SW 1271 (cell line): ENCODE results near the gene KLK4.
"Not testable (repeated sequence)": the region's sequence is repeated elsewhere in the genome, so short reads cannot be mapped to it uniquely, and the experiment has no call there.

ENCODE experiments used
- DNase-seq, 2 experiments: peaks; one replicate each; lab custom pipeline; 2025; lab: John Stamatoyannopoulos, UW

The KLK4 gene

DNA sequence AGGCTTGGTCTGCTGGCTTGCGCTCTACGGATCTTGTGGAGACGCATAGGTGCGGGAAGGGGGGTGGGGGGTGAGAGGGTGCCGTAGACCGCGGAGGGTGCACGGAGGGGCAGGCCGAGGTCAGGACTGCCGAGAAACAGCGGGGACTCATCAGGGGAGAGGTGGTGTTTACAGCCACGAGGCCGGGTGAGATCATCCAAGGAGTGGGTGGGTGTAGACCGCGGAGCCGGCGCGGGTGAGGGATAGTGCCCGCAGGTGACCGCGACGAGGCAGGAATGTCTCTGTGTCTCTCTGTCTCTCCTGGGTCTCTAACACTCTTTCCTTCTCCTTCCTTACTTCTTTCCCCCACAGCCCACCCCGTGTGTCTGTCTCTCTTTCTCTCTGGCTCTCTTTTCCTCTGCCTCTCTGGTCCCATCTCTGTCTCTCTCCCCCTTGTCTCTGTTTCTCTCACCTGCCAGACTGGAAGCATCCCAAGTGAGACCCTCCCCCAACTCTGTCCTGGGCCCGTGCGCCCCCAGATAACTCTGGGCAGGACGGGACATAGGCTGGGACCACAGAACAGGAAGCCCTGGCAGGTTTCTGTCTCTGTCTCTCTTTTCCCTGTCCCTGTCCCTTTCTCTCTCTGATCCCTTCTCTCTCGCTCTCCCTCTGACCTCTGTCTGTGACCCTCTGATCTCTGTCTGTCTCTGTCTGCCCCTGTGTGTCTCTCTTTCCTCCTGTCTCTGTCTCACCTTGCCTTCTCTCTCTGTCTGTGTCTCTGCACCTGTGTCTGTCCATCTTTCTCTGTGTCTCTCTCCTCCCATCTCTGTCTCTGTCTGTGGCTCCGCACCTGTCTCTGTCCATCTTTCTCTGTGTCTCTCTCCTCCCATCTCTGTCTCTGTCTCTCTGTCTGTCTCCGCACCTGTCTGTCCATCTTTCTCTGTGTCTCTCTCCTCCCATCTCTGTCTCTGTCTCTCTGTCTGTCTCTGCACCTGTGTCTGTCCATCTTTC is 1.8 kb upstream of the KLK4 start:
- no peak for DNase-seq

DNA sequence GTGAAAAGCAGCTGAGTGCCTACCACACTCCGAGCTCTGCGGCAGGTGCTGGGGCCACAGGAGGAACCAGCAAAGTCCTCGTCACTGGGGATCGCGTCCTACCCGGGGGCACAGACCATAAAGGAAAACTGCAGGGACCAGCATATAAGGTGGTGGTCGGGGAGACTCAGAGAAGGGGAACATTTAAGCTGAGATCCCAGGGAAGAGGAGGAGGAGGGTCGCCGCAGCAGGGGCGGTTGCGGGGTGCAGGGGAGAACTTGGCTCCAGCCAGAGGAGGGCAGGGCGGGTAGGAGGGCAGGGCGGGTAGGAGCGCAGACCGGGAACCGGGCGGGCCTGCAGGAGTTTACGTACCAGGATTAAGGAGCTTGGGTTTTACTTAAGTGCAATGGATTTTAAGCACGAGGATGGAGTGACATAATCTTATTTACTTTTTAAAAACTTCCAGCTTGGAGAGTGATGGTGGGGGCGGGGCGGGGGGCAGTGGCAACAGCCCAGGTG is 956 bp upstream of the KLK4 start:
- DNase-seq = no peak

DNA sequence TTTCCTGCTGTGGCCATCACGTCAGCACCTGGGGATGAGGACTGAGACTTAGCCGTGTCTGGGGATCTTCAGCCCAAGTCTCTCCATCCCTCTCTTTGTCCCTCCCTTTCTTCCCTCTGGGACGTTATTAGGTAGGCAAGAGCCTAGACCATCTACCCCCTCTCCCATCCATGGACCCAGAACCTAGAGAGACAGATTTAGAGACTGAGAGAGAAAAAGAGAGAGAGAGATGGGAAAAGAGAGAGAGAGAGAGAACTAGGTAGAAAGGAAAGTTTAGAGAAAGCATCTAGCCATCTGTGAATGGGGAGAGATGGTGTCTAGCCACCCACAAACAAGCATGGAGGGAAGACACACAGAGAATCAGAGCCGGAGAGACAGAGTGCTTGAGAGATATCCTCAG is 473 bp downstream of the KLK4 start:
- DNase-seq = no peak

DNA sequence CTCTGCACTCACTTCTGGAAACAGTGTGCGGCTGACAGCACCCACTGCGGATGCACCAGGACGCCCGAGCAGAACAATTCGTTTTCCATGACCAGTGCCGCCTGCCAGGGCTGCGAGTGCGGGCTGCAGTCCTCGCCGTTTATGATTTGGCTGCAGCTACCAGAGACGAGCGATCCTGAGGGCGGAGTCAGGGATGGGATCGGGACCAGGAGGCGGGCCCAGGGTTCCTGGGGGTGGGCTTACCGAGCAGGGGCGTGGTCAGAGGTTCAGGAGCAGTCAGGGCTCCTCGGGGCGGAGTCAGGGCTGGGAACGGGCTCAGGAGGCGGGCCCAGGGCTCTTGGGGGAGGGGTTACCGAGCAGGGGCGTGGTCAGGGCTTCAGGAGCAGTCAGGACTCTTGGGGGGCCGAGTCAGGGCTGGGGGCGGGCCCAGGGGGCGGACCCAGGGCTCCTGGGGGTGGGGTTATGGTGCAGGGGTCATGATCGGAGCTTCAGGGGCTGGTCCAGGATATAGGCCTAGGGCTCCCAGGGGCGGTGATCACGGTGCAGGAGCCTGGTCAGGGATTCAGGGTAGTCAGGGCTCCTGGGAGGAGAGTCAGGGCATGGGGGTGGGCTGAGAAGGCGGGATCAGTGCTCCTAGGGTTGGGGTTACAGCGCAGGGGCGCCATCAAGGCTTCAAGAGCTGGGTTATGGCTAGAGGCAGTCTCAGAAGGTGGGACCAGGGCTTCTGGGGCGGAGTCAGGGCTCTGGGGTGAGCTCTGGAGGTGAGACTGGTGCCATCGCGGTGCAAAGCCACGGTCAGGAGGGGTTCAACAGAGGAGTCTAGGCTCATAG is 1.7 kb downstream of the KLK4 start:
- DNase-seq = peak in 1 of 2 experiments; percentile 18

DNA sequence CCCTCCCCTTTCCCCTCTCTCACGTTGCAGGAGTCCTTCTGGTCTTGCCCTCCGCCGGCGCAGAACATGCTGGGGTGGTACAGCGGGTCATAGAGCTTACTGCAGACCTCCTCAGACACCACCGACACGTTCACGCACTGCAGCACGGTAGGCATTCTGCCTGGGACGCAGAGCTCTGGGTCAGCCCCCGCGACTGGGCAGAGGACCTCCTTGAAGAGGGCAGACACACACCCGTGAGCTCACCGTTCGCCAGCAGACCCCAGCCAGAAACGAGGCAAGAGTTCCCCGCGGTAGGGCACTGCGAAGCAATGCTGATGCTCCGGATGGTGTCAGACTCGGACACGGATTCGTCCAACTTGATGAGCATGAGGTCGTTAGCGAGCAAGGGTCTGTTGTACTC is 2.9 kb downstream of the KLK4 start:
- no peak for DNase-seq

DNA sequence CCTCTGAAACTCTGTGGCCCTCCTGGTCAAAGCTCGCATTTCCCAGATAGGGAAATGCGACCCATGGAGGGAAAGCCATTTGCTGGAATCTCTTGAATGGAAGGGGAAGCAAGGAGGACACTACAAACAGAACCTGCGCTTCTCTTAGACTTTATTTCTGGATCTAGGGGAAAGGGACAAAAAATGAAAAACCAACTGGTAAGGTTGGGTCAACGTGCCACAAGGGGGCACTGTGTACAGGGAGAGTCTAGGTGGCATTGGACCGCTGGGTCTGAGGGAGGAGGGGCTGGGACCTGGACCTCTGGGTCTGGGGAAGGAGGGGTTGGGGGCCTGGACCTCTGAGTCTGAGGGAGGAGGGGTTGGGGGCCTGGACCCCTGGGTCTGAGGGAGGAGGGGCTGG is 5.0 kb downstream of the KLK4 start:
- DNase-seq = no peak

DNA sequence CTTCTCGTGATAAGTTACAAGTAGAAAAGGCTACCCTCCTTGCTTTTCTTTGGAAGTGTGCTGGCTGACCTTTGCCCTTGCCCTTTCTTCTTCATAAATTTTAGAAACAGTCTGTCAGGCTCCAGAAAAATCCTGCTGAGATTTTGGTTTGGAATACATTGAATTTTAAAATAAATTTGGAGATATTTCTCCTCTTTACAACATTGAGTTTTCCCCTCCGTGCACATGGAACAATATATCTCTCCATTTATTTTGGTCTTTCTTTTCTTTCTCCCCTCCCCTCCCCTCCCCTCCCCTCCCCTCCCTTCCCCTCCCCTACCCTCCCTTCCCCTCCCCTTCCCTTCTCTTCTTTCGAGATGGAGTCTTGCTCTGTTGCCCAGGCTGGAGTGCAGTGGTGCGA is 8.6 kb downstream of the KLK4 start:
- no peak for DNase-seq

DNA sequence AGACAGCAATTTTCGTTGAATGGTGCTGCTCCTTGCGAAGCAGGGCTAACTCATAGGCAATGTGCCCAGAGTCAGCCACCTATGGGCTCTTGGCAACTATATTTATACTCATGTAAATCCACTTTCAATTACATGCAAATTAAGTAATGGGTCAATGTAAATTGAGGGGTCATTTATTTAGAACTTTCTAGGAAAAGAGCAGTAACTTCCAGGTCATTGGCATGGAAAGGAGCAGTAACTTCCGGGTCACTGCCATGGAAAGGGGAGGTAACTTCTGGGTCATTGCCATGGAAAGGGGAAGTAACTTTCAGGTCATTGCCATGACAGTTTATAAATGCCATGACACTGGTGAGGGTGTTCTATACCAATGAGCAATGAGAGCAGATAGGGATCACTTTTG is 11.6 kb downstream of the KLK4 start:
- DNase-seq = no peak

DNA sequence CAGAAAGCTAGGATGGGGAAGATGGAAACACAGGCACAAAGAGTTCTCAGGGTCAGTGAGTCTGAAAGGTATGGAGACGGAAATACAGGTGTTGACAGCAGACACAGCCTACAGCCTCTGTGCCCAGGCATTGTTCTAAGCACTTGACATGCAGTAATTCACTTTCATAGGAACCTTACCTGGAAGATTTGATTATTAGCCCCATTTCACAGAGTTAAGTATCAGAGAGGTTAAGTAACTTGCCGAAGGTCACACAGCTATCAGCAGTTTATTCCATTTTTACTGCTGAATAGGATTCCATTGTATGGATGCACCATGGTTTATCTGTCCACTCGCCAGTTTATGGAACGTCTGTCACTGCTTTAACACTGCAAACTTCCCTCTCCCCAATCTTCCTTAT is 13.2 kb downstream of the KLK4 start:
- no peak for DNase-seq

DNA sequence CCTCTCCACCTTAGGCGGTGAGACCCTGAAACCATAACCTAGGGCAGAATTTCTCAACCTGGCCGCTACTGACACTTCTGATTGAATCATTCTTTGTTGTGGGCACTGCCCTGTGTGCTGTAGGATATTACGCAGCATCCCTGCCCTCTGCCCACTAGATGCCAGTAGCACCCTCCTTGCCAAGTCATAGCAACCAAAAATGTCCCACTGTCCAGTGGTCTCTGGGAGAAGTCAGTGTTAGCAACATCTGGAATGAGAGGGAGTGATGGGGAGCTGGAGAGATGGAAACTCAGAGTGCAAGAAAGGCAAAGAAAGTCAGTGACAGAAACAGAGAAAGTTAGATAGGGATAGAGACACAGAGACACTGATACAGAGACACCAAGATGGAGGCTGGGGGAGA is 13.6 kb downstream of the KLK4 start:
- no peak for DNase-seq

DNA sequence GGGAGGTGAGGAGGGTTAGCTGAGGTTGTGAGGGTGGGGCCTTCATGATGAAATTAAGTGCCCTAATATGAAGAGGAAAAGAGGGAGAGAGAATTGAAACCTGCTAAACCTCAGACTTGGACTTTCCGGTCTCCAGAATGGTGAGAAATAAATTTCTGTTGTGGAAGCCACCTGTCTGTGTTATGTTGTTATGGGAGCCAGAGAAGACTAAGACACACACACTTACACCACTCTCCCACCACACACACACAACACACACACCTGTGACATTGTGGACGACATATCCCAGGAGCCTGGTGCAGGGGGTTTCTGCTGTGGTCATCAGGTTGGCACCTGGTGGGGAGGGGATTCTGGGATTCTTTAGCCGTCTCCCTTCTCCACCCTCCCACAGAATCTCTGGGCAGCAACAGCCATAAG is 14.0 kb downstream of the KLK4 start:
- DNase-seq = no peak

DNA sequence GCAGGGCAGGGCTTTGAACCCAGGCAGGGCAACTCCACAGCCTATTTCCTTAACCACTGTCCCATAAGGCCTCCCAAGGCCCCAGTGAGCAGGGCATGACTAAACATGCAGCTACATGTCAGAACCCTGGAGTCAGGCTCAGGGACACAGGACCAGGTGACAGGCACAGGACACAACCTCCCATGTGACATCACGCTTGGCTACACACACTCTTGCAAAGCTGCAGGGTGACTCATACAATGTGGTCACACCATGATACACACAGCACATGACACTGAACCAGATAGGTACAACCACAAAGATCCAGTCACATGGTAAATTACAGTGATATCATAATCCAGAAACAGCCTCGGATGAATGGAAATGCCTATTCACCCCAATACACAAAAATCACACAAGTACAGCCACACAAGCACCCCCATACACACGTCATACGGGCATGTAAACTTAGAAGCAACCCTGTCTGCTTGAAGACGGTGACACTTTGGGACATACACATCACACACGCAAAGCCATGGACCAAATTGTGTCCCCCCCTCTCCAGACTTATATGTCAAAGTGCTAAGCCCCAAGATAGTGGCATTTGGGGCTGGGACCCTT is 14.5 kb downstream of the KLK4 start:
- no peak for DNase-seq

DNA sequence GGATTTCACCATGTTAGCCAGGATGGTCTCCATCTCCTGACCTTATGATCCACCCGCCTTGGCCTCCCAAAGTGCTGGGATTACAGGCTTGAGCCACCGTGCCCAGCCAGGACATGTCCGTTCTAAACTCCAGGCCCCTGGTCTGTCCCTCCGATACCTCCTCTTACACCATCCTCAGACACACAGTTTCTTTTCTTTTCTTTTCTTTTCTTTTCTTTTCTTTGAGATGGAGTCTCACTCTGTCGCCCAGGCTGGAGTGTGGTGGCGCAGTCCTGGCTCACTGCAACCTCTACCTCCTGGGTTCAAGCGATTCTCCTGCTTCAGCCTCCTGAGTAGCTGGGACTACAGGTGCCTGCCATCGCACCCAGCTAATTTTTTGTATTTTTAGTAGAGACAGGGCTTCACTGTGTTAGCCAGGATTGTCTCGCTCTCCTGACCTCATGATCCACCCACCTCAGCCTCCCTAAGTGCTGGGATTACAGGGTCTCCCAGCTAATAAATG is 15.1 kb downstream of the KLK4 start:
- not testable (repeated sequence) for DNase-seq

DNA sequence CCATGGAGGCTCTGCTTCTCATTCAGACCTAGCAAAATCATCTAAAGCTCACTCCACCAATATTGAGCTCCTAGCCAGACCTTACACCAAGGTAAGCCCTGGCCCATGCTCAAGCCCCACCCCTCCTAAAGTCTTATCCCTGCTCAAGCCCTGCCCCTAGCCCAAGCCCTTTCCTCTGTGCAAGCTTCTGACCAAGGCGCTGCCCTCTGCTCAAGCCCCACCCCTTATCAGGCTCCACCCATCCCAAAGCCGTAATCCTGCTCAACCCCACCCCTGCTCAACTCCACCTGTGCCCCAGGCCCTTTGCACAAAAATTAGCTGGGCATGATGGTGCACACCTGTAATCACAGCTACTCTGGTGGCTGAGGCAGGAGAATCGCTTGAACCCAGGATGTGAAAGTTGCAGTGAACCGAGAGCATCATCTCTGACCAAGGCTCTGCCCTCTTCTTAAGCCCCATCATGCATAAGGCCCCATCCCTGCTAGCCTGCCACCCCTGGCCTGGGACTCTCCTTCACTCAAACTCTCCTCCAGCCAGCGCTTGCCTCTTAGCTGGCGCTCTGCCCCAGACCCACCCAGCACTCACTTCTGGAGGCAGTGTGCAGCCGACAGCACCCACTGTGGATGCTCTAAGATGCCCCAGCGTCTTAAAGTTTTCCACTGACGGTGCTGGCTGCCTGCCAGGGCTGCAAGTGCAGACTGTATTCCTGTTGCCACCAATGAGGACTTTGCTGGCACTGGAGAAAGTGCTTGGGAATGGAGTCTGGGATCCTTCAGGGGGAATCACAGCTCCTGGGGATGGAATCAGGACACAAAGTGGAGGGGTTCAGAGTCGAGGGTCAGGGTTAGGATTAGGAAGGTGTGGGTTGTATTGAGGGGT is 16.5 kb downstream of the KLK4 start:
- DNase-seq = no peak

DNA sequence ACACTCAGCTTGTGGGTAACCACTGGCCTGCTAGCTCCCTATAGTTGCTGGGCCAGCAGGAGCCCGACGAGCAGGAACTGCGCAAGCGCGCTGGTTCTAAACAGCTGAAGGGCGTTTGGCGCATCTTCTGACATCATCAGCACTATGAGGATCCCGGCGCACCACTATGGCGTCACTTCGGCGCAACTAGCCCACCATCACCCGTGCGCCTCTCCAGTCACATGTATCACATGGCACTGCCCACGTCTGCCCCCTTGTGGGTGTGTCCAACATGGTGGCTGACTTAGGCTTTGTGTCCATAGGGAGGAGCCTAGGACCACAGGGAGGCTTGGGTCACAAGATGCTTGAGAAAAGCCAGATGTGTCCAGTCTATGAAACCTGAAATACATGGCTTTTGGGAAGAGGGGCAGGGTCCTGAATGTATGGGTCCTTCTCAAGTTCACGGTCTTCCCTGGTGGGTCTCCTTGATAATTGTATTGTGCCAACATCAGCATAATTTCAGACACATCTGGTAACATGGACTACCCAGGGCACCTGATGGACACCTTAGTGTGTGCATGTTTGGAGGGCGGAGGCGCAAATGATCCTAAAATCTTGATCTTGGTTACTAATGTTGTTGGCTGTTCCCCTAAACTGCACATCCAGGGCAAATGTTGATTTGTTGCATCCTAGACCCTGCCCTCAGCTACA is 18.0 kb downstream of the KLK4 start:
- DNase-seq = no peak

DNA sequence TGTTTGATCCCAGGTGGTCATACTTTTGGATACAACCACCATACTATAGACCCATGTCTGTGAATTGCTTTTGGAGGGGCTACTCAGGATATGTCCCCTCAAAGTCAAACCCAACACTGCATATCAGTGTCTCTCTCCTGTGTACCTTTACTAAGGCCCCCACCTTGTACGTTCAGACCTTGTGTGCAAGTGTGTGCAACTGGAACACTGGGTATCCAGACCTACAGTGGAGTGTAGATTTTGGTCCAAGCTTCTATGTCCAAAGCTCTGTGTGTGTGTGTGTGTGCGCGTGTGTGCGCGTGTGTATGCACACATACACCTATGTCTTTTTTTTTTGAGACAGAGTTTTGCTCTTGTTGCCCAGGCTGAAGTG is 20.0 kb downstream of the KLK4 start:
- DNase-seq = no peak

DNA sequence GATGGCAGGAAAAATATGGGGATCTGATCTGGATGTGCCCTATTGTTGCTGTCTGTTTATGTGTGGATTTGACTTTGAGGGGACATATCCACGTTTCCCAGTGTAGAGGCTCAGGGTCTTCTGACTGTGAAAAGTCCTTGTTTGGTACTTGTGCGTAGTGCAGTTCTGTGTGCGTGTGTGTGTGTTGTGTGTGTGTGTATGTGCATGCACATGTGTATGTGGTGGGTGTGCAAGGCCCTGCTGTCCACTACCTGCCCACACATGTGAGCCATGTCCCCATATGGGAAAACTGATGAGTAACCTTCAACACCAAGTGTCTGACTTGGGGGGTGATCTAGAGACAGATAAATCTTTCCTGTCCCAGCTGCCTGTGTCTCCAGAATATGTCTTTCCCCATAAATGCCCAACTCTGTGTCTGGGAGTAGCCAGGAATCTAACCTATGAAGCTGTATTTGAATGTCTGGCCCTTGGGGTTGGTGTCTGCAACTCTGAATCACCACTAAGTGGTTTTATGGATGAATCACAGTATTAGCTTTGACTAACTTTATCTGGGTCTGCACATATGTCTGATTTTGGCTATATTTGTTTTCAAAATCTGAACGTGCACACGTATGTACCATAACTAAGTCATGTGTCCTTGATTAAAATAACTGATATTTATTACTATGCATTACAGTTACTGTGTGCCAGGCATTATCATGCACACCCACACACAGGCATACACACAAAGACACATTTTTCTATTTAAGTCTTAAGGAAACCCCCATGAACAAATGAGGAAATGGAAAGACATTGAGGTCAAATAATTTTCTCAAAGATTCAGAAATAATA is 20.6 kb downstream of the KLK4 start:
- DNase-seq = no peak

DNA sequence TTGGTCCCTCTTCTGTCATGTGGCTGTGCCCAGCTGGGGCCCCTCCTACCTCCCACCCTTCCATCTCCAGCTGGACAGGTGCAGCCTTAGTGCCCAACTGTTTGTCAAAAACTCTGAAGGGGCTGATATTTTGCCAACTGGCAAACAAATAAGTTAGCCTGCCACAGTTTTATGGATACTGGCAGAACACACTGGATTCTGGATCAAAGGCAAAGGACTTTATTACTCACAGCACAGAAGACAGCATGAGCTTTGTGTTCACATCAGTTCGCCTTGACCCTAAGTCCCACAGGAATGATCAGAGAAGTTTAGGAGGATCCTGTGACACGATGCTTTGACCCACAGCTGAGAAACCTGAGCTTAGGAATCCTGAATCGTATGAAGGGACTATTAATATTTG is 21.6 kb downstream of the KLK4 start:
- DNase-seq = no peak

DNA sequence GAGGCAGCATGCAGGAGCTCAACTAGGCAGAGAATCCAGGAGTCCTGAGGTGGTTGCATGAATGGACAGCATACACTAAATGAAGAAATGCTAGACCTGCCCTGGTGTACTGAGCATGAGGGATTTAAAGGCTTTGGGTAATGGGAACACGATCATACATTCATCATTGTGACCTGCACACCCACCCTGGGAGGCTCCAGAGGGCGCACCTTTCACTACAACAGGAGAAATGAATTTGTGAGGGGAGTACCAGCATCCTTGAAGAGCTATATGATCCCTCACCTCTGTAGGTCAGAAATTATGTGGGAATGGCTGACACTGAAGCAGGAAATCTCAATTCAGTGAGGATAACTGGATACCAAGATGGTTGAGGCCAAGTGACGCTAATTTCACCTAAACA is 29.0 kb downstream of the KLK4 start:
- DNase-seq = no peak

DNA sequence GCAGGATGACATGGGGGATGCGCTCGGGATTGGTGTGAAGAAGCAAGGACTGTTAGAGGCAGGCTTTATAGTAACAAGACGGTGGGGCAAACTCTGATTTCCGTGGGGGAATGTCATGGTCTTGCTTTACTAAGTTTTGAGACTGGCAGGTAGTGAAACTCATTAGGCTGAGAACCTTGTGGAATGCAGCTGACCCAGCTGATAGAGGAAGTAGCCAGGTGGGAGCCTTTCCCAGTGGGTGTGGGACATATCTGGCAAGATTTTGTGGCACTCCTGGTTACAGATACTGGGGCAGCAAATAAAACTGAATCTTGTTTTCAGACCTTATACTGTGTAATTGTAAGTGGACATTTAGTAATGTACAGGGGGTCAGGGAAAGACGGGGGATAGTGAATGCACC is 31.0 kb downstream of the KLK4 start:
- DNase-seq = no peak
